OCI-LY1 (cell line): ENCODE data around the gene WDR45.

Experiments
- CTCF ChIP-seq: fragments of 200-600 bp; sonication (generic), shearing (Covaris generic); IDR thresholded peaks from 2 replicates; pipeline ENCODE4 v1.5.1; 2017; ENCODE audit warnings: mild to moderate bottlenecking, antibody characterized with exemption, low read length, moderate library complexity, mixed read lengths
- EZH2 ChIP-seq: fragments of 200-600 bp; sonication (generic), shearing (Covaris generic); IDR thresholded peaks from 2 replicates; pipeline ENCODE4 v1.8.0; 2017; ENCODE audit warnings: borderline replicate concordance, mixed run types, mild to moderate bottlenecking, antibody characterized with exemption, low read length, moderate library complexity, mixed read lengths

- TF ChIP-seq CTCF (no peak), EZH2 (no peak)
Observed at GRCh38 chrX:49066690-49067089, 13.0 kb downstream of the WDR45 start.
